ENCODE measurements around the gene PCDHGA12.
"Not testable (repeated sequence)": the region's sequence is repeated elsewhere in the genome, so short reads cannot be mapped to it uniquely, and the experiment has no call there.

DNA sequence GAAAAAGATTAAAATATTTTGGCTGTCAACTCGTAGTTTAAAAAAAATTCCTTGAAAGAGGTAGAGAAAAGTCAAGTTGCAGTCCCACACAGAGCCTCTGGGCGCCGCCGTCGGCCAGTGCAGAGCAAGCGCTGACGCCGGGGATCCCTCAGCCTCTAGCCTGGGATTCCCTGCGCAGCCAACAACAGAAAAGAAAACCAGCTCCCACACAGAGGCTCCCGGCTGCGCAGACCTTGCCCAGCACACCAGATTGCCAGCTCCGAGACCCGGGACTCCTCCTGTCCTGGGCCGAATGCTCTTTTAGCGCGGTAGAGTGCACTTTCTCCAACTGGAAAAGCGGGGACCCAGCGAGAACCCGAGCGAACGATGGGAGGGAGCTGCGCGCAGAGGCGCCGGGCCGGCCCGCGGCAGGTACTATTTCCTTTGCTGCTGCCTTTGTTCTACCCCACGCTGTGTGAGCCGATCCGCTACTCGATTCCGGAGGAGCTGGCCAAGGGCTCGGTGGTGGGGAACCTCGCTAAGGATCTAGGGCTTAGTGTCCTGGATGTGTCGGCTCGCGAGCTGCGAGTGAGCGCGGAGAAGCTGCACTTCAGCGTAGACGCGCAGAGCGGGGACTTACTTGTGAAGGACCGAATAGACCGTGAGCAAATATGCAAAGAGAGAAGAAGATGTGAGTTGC lies 12.7 kb upstream of the PCDHGA12 start, which contains the start of gene PCDHGB7:
- peak; percentile 60 for TF ChIP-seq CTCF (conservative IDR thresholded peaks at IDR 0.05; ENCODE audit: low read length)
- TF ChIP-seq EZH2phosphoT487 (IDR thresholded peaks at IDR 0.05; ENCODE audit: borderline replicate concordance) = not testable (repeated sequence)
